Common myeloid progenitor, CD34-positive (primary cell): ENCODE results near the gene FBXL15.

Experiments
- CTCF ChIA-PET: fragments of 350-600 bp; sonication (Branson Sonifier 250); formaldehyde crosslinking; loops from one replicate; lab custom pipeline; 2021; ENCODE audit warnings: antibody characterized with exemption; lab: Charles Lee
- POLR2A ChIA-PET: fragments of 350-600 bp; sonication (Branson Sonifier 250); formaldehyde crosslinking; loops from one replicate; lab custom pipeline; 2021; ENCODE audit warnings: antibody characterized with exemption; lab: Charles Lee
- DNase-seq, 3 donors: peaks; one replicate each; pipeline versions ENCODE4 v3.0.0 to v3.0.0-alpha.2; 2013
- H3K27ac ChIP-seq, 2 experiments: 1 replicate in 1 of 2; 2 replicates in 1 of 2; pipeline ENCODE4 v1.7.0; 2013; ENCODE audit warnings: inconsistent platforms in 2 of 2, low read length in 2 of 2, mild to moderate bottlenecking in 2 of 2, low read depth in 1 of 2, moderate library complexity in 1 of 2; ENCODE audit not compliant: severe bottlenecking in 2 of 2, insufficient read depth in 1 of 2, poor library complexity in 1 of 2
- H3K27me3 ChIP-seq, 5 experiments: replicated peaks in 2 of 5; 1 replicate in 3 of 5; 2 replicates in 2 of 5; pipeline versions ENCODE4 v1.6.1 to v1.7.0; 2013; ENCODE audit warnings: low read length in 4 of 5, mild to moderate bottlenecking in 2 of 5, moderate library complexity in 2 of 5, inconsistent platforms in 1 of 5; ENCODE audit not compliant: insufficient read depth in 5 of 5, control insufficient read depth in 4 of 5
- H3K36me3 ChIP-seq, 4 experiments: 1 replicate in 2 of 4; 2 replicates in 2 of 4; pipeline versions ENCODE4 v1.6.1 to v1.7.0; 2013; ENCODE audit warnings: low read length in 3 of 4, control low read depth in 1 of 4, mild to moderate bottlenecking in 1 of 4; ENCODE audit not compliant: control insufficient read depth in 4 of 4, insufficient read depth in 4 of 4
- H3K4me1 ChIP-seq, 4 experiments: 1 replicate in 3 of 4; 2 replicates in 1 of 4; pipeline versions ENCODE4 v1.6.1 to v1.7.1; 2013; ENCODE audit warnings: low read length in 3 of 4, mild to moderate bottlenecking in 3 of 4, control low read depth in 1 of 4, inconsistent platforms in 1 of 4, moderate library complexity in 1 of 4; ENCODE audit not compliant: control insufficient read depth in 4 of 4, insufficient read depth in 4 of 4; ENCODE audit errors: control extremely low read depth in 1 of 4
- H3K4me3 ChIP-seq, 7 experiments: 1 replicate in 4 of 7; 2 replicates in 3 of 7; pipeline versions ENCODE4 v1.5.1 to v1.7.0; 2013; ENCODE audit warnings: mild to moderate bottlenecking in 7 of 7, low read length in 6 of 7, moderate library complexity in 6 of 7, inconsistent platforms in 2 of 7, low read depth in 2 of 7, control low read depth in 1 of 7; ENCODE audit not compliant: insufficient read depth in 4 of 7, control insufficient read depth in 1 of 7; ENCODE audit errors: extremely low read depth in 1 of 7
- H3K9me3 ChIP-seq, 5 experiments: 1 replicate in 4 of 5; 2 replicates in 1 of 5; pipeline versions ENCODE4 v1.6.1 to v1.7.1; 2013; ENCODE audit warnings: low read length in 4 of 5, mild to moderate bottlenecking in 2 of 5, inconsistent platforms in 1 of 5, low read depth in 1 of 5, moderate library complexity in 1 of 5; ENCODE audit not compliant: control insufficient read depth in 4 of 5, insufficient read depth in 2 of 5; ENCODE audit errors: control extremely low read depth in 1 of 5
- WGBS: methylation state at CpG from one replicate; pipeline ENCODE4 v1.1.5; 2013; ENCODE audit not compliant: insufficient coverage; 5-methylcytosine and 5-hydroxymethylcytosine counted together

The FBXL15 gene

GRCh38 chr10:102423372-102423968, 2.8 kb downstream of the FBXL15 start:
- peak overlapping the region in 2 of 7 experiments; percentile 92 to 96 for H3K4me3 ChIP-seq
- no peak overlapping the region for H3K27ac ChIP-seq
- peaks cover 0 to 9% (median 6%) of the 10 kb centered on the region in 5 experiments for H3K27me3 ChIP-seq
- POLR2A ChIA-PET: interaction anchor here (0.6 to 4.1 kb wide), 3 partner anchors 9 to 29 kb away, joined by 4 to 28 read pairs (median 9); partner anchors contain the start of genes CUEDC2 and NFKB2
- DNase-seq: no peak
- 100% methylated on average over 7 of the region's 13 CpGs for WGBS
- peaks cover 4 to 25% (median 18%) of the 10 kb centered on the region in 4 experiments for H3K36me3 ChIP-seq
- no peaks in the 10 kb centered on the region for H3K9me3 ChIP-seq
- peaks cover 3 to 44% (median 39%) of the 10 kb centered on the region in 4 experiments for H3K4me1 ChIP-seq
- CTCF ChIA-PET: interaction anchor here (0.7 to 9.1 kb wide), 24 partner anchors 11 to 193 kb away, joined by 3 to 71 read pairs (median 4); partner anchors contain the start of genes C10orf95, CUEDC2 and PITX3

DNA sequence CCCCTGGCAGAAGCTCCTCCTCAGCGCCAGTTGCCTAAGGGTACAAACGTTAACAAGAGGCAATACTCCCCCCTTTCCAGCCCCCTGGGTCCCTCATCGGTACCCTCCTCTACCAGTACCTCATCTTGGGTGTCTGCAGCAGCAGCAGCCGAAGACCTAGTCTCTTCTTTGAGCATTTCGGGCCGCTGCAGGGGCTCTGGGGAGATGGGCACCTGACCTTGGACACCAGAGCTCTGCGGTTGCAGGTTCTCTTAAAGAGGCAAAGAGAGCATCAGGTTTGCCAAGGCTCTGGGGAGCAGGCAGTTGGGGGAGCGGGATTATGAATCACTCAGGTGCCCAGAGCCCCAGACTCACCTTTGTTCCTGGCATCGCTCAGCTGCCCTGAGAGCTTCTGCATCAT, 3.5 kb downstream of the FBXL15 start:
- CTCF ChIA-PET: interaction anchor here (0.5 to 9.1 kb wide), 13 partner anchors 11 to 508 kb away, joined by 3 to 71 read pairs (median 9); partner anchors contain the start of genes C10orf95 and CUEDC2
- Histone ChIP-seq H3K27me3 (peaks cover 0 to 4% (median 2%) of the 10 kb centered on the region in 5 experiments), H3K4me1 (peaks cover 3 to 38% (median 35%) of the 10 kb centered on the region in 4 experiments), H3K27ac (no peak overlapping the region), H3K4me3 (no peak overlapping the region), H3K36me3 (peaks cover 4 to 25% (median 18%) of the 10 kb centered on the region in 4 experiments), H3K9me3 (no peaks in the 10 kb centered on the region)
- WGBS: 100% methylated on average over 9 of the region's 9 CpGs
- DNase-seq: no peak
- POLR2A ChIA-PET: interaction anchor here (1.1 kb wide), 1 partner anchor 29 kb away, joined by 3 read pairs; the partner anchor contains the start of gene NFKB2

- Histone ChIP-seq H3K27me3 (no peaks in the 10 kb centered on the region), H3K36me3 (peaks cover 4 to 25% (median 18%) of the 10 kb centered on the region in 4 experiments), H3K4me1 (peaks cover 3 to 31% (median 28%) of the 10 kb centered on the region in 4 experiments), H3K27ac (no peak overlapping the region), H3K9me3 (no peaks in the 10 kb centered on the region), H3K4me3 (no peak overlapping the region)
- 85% methylated on average over 6 of the region's 6 CpGs for WGBS
- no peak for DNase-seq
- ChIA-PET POLR2A (interaction anchor here (1.1 kb wide), 1 partner anchor 30 kb away, joined by 3 read pairs; the partner anchor contains the start of gene NFKB2), CTCF (interaction anchor here (0.5 to 9.1 kb wide), 10 partner anchors 10 to 508 kb away, joined by 3 to 71 read pairs (median 7); partner anchors contain the start of gene CUEDC2)
These were observed 4.3 kb downstream of the FBXL15 start for GRCh38 chr10:102424916-102425315.

DNA sequence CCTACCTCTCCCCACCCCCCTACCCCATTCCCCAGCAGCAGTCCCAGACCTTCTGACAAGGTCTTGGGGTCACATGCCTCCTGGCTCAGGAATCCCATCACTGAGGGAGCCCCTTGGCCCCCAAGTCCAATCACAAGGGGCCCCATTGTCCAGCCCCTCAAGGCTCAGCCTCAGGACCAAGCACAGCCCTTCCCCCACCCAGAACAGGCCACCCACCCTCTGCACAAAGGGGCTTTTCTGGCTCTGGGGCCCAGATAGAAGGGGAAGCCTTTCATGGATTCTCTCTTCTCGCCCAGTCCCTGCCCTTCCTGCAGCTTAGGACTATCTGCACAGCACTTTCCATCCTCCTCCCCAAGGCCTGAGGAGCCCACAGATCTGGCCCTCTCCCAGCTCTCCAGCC, 4.8 kb downstream of the FBXL15 start:
- Histone ChIP-seq H3K27me3 (no peaks in the 10 kb centered on the region), H3K4me3 (no peak overlapping the region), H3K4me1 (peaks cover 3 to 26% (median 23%) of the 10 kb centered on the region in 4 experiments), H3K36me3 (peaks cover 4 to 25% (median 18%) of the 10 kb centered on the region in 4 experiments), H3K9me3 (no peaks in the 10 kb centered on the region), H3K27ac (no peak overlapping the region)
- POLR2A ChIA-PET: interaction anchor here (0.6 kb wide), 1 partner anchor 20 kb away, joined by 3 read pairs; no protein-coding TSS in a partner anchor
- DNase-seq: no peak
- WGBS: 100% methylated on average over 1 of the region's 1 CpG
- CTCF ChIA-PET: interaction anchor here (0.9 to 9.1 kb wide), 7 partner anchors 10 to 154 kb away, joined by 3 to 71 read pairs (median 7); partner anchors contain the start of gene CUEDC2

GRCh38 chr10:102426803-102427287, 6.2 kb downstream of the FBXL15 start:
- Histone ChIP-seq H3K4me3 (no peak overlapping the region), H3K27ac (no peak overlapping the region), H3K4me1 (peaks cover 9 to 25% (median 22%) of the 10 kb centered on the region in 4 experiments), H3K36me3 (peaks cover 4 to 25% (median 20%) of the 10 kb centered on the region in 4 experiments), H3K9me3 (no peaks in the 10 kb centered on the region), H3K27me3 (no peaks in the 10 kb centered on the region)
- WGBS: 95% methylated on average over 7 of the region's 7 CpGs
- POLR2A ChIA-PET: no interaction called here
- CTCF ChIA-PET: interaction anchor here (1.0 to 9.1 kb wide), 3 partner anchors 9 to 52 kb away, joined by 3 to 71 read pairs (median 35); partner anchors contain the start of gene CUEDC2
- DNase-seq: no peak

GRCh38 chr10:102429468-102429867, 8.8 kb downstream of the FBXL15 start:
- WGBS: 88% methylated on average over 5 of the region's 8 CpGs
- ChIA-PET POLR2A (interaction anchor here (0.6 kb wide), 1 partner anchor 34 kb away, joined by 3 read pairs; no protein-coding TSS in a partner anchor), CTCF (no interaction called here)
- H3K27me3 ChIP-seq: no peaks in the 10 kb centered on the region
- no peaks in the 10 kb centered on the region for H3K9me3 ChIP-seq
- H3K4me3 ChIP-seq: no peak overlapping the region
- H3K4me1 ChIP-seq: peaks cover 6 to 26% (median 25%) of the 10 kb centered on the region in 4 experiments
- peaks cover 0 to 10% (median 8%) of the 10 kb centered on the region in 4 experiments for H3K36me3 ChIP-seq
- H3K27ac ChIP-seq: no peak overlapping the region
- no peak for DNase-seq
